ENCODE results near the gene MYO19.

The MYO19 gene, protein sequence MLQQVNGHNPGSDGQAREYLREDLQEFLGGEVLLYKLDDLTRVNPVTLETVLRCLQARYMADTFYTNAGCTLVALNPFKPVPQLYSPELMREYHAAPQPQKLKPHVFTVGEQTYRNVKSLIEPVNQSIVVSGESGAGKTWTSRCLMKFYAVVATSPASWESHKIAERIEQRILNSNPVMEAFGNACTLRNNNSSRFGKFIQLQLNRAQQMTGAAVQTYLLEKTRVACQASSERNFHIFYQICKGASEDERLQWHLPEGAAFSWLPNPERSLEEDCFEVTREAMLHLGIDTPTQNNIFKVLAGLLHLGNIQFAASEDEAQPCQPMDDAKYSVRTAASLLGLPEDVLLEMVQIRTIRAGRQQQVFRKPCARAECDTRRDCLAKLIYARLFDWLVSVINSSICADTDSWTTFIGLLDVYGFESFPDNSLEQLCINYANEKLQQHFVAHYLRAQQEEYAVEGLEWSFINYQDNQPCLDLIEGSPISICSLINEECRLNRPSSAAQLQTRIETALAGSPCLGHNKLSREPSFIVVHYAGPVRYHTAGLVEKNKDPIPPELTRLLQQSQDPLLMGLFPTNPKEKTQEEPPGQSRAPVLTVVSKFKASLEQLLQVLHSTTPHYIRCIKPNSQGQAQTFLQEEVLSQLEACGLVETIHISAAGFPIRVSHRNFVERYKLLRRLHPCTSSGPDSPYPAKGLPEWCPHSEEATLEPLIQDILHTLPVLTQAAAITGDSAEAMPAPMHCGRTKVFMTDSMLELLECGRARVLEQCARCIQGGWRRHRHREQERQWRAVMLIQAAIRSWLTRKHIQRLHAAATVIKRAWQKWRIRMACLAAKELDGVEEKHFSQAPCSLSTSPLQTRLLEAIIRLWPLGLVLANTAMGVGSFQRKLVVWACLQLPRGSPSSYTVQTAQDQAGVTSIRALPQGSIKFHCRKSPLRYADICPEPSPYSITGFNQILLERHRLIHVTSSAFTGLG

DNA sequence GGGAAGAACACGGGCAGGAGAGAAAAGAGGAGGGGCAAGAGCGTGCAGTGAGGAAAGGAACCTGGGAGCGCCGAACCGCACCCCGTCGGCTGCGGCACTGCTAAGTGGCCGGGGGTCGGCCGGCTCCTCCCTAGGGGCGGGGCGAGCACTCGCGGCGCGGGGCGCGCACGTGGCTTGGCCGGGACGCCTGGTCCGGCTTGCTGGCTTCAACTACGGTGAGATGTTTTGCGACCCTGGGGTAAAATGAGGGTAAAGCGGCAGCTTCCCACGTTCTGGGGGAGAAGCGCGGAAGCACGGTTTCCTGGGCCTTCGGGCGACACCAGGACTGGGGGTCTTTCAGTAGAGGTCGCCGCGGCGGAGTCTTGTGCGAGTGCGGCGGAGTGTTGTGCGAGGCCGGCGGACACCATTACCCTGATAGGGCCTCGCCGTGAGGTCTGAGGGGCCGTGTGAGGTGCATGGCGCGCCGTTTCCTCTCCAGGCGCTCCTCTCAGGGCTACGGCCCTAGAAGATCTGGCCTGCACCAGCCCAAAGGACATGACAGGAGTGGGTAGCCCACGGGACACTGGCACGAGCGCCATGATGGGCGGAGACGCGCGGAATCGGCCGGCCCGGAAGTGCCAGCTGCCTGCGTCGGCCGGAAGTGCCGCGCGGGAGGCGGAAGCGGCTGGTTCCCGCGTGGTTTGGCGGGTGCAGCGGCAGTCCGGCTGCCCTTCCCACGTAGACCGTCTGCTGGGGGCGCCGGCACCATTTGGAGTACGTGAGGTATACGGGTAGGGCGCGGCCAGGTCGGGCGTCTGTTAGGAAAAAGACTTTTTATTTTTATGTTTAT is at the start of gene MYO19, which contains the start of gene PIGW:
Gene MYO19, minus strand, starts transcription at position 29 of the 829 bp plus-strand sequence. CDS start 2,330 bp downstream, outside the sequence.
Gene PIGW, plus strand, starts transcription at position 148 of the 829 bp plus-strand sequence. CDS start 2,115 bp downstream, outside the sequence.
- DNase-seq (ENCODE audit: low read depth, low spot score) = peak; percentile 79

DNA sequence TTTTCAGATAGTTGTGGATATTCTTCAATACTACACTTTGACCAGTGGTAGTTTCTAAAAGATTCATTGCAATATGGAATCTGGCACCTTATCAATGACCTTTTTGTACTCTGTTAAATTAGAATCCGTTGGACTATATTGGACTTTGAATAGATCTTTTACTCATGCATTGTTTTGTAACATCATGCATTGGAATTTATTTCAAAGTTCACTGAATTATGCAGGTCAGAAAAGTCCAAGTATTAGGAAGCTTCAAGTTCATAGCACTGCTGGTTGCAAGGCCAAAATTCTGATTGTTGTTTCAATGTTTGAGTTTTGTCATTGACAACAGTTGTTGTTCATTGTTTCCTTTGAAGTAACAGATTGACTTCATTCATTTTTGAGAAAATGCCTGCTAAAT is 49.1 kb upstream of the MYO19 start:
- no peak for DNase-seq (ENCODE audit: low read depth, low spot score)

GRCh38 chr17:36578671-36579070 is 44.0 kb upstream of the MYO19 start:
- no peak for DNase-seq (ENCODE audit: low read depth, low spot score)

DNA sequence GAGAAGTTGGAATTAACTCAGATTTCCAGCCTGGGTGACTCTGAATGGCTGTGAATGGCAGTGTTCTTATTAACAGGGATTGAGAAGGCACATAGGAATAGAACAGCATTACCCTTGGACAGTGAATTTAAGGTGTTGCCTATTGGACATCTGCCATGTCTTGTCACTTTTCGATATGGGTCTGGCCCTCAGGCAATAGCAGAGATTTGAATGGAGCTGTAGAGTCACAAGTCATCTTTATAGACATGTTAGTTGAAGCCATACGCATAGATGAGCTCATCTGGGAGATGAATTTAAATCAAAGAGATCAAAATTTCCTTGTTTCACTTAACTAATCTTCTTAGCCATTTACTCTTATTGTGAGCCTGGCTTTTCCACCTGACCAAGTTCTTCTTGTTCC is 42.1 kb upstream of the MYO19 start:
- DNase-seq (ENCODE audit: low read depth, low spot score) = no peak

- DNase-seq (ENCODE audit: low read depth, low spot score) = no peak
Measured at GRCh38 chr17:36575028-36575427, 40.4 kb upstream of the MYO19 start.

GRCh38 chr17:36566081-36566480 is 31.4 kb upstream of the MYO19 start:
- DNase-seq (ENCODE audit: low read depth, low spot score) = no peak

GRCh38 chr17:36553459-36553858 is 18.8 kb upstream of the MYO19 start:
- DNase-seq (ENCODE audit: low read depth, low spot score) = no peak

- DNase-seq (ENCODE audit: low read depth, low spot score) = no peak
Measured at GRCh38 chr17:36550491-36551417, 16.1 kb upstream of the MYO19 start.

DNA sequence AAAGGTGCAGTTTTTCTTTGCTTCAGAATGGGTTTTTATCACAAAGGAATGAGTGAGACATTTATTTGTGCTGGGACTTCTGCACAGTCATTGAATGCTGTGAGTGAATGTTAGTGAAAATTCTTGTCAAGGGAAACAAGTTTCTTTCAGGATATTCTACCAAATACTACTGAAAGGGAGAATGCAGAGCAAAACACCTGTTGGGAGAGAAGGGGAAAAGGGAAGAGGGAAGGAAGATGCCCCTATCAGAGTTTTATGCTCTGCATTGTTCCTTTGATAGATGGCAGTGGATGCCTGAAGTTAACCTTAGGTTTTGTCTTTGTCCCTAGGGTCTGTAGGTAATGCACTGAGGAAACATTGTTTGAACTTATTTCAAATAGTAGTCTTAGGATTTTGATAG is 13.1 kb upstream of the MYO19 start:
- no peak for DNase-seq (ENCODE audit: low read depth, low spot score)

- DNase-seq (ENCODE audit: low read depth, low spot score) = no peak
Measured at GRCh38 chr17:36546418-36547093, 11.9 kb upstream of the MYO19 start.

DNA sequence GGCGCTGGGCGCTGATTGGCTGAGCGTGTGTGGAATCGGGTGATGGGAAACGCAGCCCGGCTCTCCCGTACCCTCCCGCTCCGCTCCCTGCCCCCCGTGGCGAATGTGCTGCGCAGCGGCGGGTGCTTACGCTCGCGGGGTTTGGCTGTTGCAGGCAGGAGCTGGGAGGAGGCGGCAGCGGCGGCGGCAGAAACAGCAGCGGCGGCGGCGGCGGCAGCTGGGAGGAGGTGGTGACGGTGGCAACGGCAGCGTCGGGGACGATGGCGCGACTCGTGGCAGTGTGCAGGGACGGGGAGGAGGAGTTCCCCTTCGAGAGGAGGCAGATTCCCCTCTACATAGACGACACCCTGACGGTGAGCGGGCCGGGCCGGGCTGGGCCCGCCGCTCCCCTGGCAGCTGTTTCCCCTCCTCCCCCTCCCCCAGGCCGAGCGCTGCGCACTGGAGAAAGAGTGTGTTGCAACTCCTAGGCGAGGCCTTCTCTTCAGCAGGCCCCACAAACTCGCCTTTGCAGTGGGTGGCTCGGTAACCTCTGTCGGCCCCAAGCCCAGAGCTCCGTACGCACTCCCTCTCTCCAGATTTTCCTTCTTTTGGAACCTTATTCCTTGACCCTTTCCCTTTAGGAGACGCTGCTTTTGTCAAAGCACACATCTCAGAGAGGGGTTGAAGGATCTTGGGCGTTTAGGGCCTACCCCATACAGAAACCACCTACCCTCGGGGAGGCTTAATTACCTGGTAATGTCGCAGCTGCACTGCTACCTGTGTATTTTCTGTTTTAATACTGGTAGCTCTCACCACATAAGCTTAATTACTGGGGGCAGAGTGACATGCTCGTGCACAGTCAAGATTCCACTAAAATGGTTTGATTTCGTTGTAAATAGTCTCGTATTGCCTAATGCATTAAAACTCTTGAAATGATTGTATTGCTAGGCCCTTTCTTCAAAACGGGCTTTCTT is 11.1 kb upstream of the MYO19 start:
- peak; percentile 92 for DNase-seq (ENCODE audit: low read depth, low spot score)

DNA sequence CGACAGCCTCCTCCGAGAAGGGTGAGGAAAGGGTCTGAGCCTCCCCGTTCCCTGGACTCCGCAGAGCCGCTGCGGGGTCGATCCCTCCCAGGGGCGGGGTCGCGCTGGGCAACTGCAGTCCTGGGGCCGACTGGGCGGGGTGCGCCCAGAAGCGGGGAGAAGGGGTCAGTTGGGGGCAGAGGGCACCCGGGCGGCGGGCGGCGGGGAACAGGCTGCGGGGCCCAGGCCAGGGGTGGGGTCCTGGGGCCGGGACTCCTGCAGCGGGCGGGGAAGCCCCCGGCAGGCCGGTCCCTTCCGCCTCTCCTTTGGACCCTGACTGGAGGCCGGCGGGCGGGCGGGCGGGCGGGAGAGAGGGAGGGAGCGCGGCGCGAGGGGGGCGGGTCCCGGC is 10.4 kb upstream of the MYO19 start:
- DNase-seq (ENCODE audit: low read depth, low spot score) = no peak

- DNase-seq (ENCODE audit: low read depth, low spot score) = peak; percentile 91
Measured at GRCh38 chr17:36544307-36545076, 9.8 kb upstream of the MYO19 start, which contains the start of gene GGNBP2. GGNBP2 (plus strand) TSS chr17:36544919; CDS start chr17:36545725, 806 bp downstream.

- no peak for DNase-seq (ENCODE audit: low read depth, low spot score)
Measured at GRCh38 chr17:36544044-36544306, 9.3 kb upstream of the MYO19 start.

DNA sequence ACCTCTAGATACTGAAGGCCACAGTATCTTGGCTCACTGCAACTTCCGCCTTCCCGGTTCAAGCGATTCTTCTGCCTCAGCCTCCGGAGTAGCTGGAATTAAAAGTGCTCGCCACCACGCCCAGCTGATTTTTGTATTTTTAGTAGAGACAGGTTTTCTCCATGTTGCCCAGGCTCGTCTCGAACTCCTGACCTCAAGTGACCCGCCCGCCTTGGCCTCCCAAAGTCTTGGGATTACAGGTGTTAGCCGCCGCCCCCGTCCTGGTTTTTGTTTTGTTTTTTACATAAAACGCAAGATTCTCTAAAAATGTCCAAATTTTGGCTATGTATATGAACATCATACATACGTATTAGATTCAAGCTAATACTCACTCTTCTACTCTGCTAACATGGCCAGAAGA is 8.1 kb upstream of the MYO19 start:
- DNase-seq (ENCODE audit: low read depth, low spot score) = no peak

- DNase-seq (ENCODE audit: low read depth, low spot score) = no peak
Measured at GRCh38 chr17:36540696-36541095, 6.0 kb upstream of the MYO19 start.

DNA sequence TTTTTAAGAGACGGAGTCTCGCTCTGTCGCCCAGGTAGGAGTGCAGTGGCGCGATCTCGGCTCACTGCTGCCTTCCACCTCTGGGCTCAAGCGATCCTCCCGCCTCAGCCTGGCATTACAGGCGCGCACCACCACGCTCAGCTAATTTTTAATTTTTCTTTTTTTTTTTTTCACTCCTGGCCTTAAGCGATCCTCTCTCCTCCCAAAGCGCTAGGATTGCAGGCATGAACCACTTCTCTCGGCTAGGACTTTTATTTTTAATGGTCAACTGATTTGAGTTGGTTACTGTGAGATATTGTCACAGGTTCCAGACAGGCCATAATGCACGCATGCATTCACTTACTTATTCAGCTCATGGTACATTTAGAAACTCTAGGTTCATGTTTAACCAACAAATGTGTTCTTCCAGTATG is 1.0 kb upstream of the MYO19 start:
- DNase-seq (ENCODE audit: low read depth, low spot score) = no peak

Data from activated naive CD8-positive, alpha-beta T cell treated with anti-CD3 and anti-CD28 coated beads, Interleukin-2, amount 50 U/mL, for 16 hours (primary cell).